GM23338 (cell line): ENCODE data around the gene SERPING1. TPM values are rescaled to one million over a fixed set of nuclear protein-coding genes. Genes with fewer than 3 reads are reported as not detected.

ENCODE experiments used
- CREB1 ChIP-seq: fragments of 250-450 bp; sonication (Bioruptor Pico); IDR thresholded peaks from 2 replicates; pipeline ENCODE4 v1.5.0; 2020; ENCODE audit warnings: low read depth, mild to moderate bottlenecking, moderate library complexity
- CTCF ChIP-seq, 2 experiments: fragments of 200-600 bp in 1 of 2; sonication (generic) in 1 of 2; conservative IDR thresholded peaks; 2 replicates each; pipeline versions ENCODE4 v1.5.1 to v1.6.1; 2016 to 2017; ENCODE audit warnings: antibody characterized with exemption in 2 of 2, low read depth in 2 of 2, mild to moderate bottlenecking in 2 of 2, moderate library complexity in 1 of 2
- ETS1 ChIP-seq: IDR thresholded peaks from 2 replicates; pipeline ENCODE4 v1.6.1; 2016; ENCODE audit warnings: antibody characterized with exemption
- EZH2 ChIP-seq: fragments of 200-600 bp; sonication (generic); IDR thresholded peaks from one replicate; pipeline ENCODE4 v1.8.0; 2017; ENCODE audit warnings: antibody characterized with exemption, mild to moderate bottlenecking, low read depth; ENCODE audit not compliant: unreplicated experiment
- JUNB ChIP-seq: IDR thresholded peaks from one replicate; pipeline ENCODE4 v1.6.1; 2016; ENCODE audit warnings: antibody characterized with exemption; ENCODE audit not compliant: unreplicated experiment
- POLR2AphosphoS5 ChIP-seq: IDR thresholded peaks from 2 replicates; pipeline ENCODE4 v1.6.1; 2016; ENCODE audit warnings: antibody characterized with exemption, low read depth
- ZNF114 ChIP-seq: fragments of 250-450 bp; sonication (Bioruptor Pico); IDR thresholded peaks from 2 replicates; pipeline ENCODE4 v1.5.0; 2020; ENCODE audit warnings: mild to moderate bottlenecking, moderate library complexity
- ZNF462 ChIP-seq: fragments of 250-450 bp; sonication (Bioruptor Pico); IDR thresholded peaks from 2 replicates; pipeline ENCODE4 v1.5.0; 2020; ENCODE audit warnings: mild to moderate bottlenecking, moderate library complexity
- polyA plus RNA-seq: library from polyadenylated mRNA; unstranded; fragments of >200 nt; fragmentation: Nextera tagmentation; extraction: Ambion mirVana; gene quantifications from 2 replicates; pipeline ENCODE4 v1.2.1, GENCODE V29; 2016
- total RNA-seq: library from RNA; depleted of rRNA; stranded (reverse); fragments of >200 nt; shearing (Covaris generic); gene quantifications from 2 replicates; pipeline ENCODE4 v1.2.3, GENCODE V29; 2014

The SERPING1 gene
- total and polyA plus RNA-seq, 2 experiments from 2014 or later = 42.3 to 54.7 TPM

- TF ChIP-seq ZNF462 (CRISPR knock-in tag) (no peak), CREB1 (no peak), POLR2AphosphoS5 (no peak), EZH2 (no peak), ETS1 (no peak), CTCF (conservative IDR thresholded peaks at IDR 0.05; ENCODE audit: low read depth in 2 of 2) (no peak), ZNF114 (CRISPR knock-in tag) (no peak), JUNB (no peak)
These were observed 30.5 kb upstream of the SERPING1 start (continued) for GRCh38 chr11:57566905-57567514.
